Posterior vena cava (tissue), 2 donors: ENCODE data around the gene ANAPC15. TPM values are rescaled to one million over a fixed set of nuclear protein-coding genes. Genes with fewer than 3 reads are reported as not detected.
A peak's percentile ranks its signal among the peaks of the same experiment; 100 is the strongest.
"Not testable (repeated sequence)": the region's sequence is repeated elsewhere in the genome, so short reads cannot be mapped to it uniquely, and the experiment has no call there.

Experiments
- DNase-seq: peaks from one replicate; pipeline ENCODE4 v3.0.0-alpha.2; 2020; ENCODE audit warnings: low spot score
- intact Hi-C, 2 donors: fragments of 100-400 bp; cut with DNase I; formaldehyde crosslinking; loops; one replicate each; pipeline versions ENCODE4 v1.14.1 to v1.14.2; 2022 to 2023
- long read RNA-seq, 2 donors: library from polyadenylated mRNA; unstranded; transcript quantifications; one replicate each; pipeline ENCODE4 v2.0.0, GENCODE V29; 2020 to 2021
- total RNA-seq, 2 donors: library from RNA; stranded (reverse); fragmentation: NEBNext Ultra II Directional; extraction: Animal tissue kit (Norgen Biotek cat#: 25700); gene quantifications; one replicate each; pipeline ENCODE4 v1.2.1, GENCODE V29; 2021
- donor health status: DM: yes; HTN: yes; CAD: no.
- donor health status: DM: yes; HTN: yes; CAD: no.

Gene ANAPC15
- total RNA-seq, result 10 to 100 TPM; 34.6 to 35.8 TPM
- long read RNA-seq, donor 1, transcript ANAPC15-201 (6 exons, 886 nt), result major isoform, 5 of 8 reads
- long read RNA-seq, donor 1, partial matches to known transcripts, result 0 of 8 reads
- long read RNA-seq, donor 1, other reads (novel, unspliced or antisense), result 2 of 8 reads
- long read RNA-seq, donor 2, transcript ANAPC15-201 (6 exons, 886 nt), result major isoform, 7 of 29 reads
- long read RNA-seq, donor 2, partial matches to known transcripts, result 5 of 29 reads
- long read RNA-seq, donor 2, other reads (novel, unspliced or antisense), result 6 of 29 reads

GRCh38 chr11:72112143-72112977, at the start of gene ANAPC15:
Gene ANAPC15 (minus strand): TSS chr11:72112695. CDS start chr11:72111276, 1,419 bp downstream.
- intact Hi-C loops, result no loop called here
- DNase-seq, result peak; percentile 99

DNA sequence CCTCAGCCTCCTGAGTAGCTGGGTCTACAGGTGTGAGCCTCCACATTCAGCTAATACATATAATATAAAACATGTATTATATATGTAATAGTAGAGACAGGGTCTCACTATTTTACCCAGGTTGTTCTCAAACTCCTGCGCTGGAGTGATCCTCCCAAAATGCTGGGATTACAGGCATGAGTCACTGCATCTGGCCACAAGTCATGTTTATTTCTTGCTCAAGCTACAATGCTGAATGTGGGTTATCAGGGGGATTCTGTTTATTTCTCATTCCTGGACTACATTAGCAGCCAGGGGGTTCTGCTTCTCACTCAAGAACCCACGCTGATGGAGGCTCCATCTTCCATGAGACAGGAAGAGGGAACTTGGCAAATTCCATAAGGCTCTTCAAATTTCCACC, 47.8 kb upstream of the ANAPC15 start:
- DNase-seq, result no peak
- intact Hi-C loops, result no loop called here

DNA sequence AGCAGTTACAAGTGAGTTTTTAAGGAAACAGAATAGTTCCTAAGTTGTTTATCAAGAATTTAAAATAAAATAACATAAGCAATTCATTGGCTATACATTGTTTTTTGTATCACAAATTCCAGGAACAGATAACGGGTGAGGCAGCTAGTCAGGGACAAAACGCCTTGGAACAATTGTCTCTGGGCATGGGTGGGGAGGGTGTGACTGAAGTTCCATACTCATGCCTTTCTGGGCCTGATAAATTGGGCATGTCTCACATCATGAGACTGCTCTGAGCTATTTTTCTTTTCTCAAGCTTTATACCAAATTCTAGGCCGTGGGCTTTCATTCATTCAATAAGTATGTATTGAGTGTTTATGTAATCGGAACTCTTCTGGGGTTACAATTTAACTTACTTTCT, 44.6 kb upstream of the ANAPC15 start:
- DNase-seq, result no peak
- intact Hi-C loops, result no loop called here

- intact Hi-C loops, result no loop called here
- no peak for DNase-seq
These were observed 43.3 kb upstream of the ANAPC15 start for GRCh38 chr11:72155751-72156150.

DNA sequence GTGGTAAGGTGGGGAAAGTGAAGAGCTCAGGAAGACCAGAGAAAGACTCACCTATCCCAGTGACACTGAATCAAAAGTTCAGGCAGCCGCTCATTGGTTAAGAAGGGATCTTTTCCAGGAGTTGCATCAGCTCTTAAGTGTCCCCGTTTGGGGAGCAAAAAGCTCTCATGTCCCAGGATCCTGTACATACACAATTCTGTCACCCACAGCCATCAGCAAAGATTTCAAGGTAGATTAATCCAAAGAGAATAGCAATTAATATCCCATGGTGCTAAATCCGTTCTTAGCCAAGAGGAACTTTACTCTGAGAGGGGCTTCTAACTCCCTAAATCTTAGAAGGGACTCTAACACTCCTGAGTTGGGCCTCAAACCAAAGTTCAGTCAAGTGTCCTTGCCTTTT, 42.3 kb upstream of the ANAPC15 start:
- DNase-seq, result no peak
- intact Hi-C loops, result no loop called here

GRCh38 chr11:72153874-72154273, 41.4 kb upstream of the ANAPC15 start:
- DNase-seq, intact Hi-C loops: not testable (repeated sequence)

DNA sequence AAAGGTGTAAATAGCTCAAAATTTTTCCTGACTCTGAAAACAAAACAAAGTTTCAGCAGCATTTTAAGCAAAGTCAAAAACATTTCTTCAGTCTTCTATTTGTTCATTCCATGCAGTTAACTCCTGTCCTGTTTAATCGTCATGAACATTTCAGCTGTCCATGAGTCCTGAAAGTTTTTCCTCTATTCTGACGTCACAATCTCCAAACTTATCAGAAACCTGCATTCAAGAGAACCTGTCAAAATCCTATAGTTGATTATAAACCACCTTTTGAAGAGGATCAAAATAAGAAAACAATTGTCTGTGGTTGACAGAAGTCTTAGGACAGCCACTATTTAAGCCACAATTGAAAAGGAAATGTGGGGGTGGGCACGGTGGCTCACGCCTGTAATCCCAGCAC, 38.4 kb upstream of the ANAPC15 start:
- intact Hi-C loops, result no loop called here
- no peak for DNase-seq

GRCh38 chr11:72146625-72147024, 34.1 kb upstream of the ANAPC15 start:
- no peak for DNase-seq
- intact Hi-C loops, result no loop called here

DNA sequence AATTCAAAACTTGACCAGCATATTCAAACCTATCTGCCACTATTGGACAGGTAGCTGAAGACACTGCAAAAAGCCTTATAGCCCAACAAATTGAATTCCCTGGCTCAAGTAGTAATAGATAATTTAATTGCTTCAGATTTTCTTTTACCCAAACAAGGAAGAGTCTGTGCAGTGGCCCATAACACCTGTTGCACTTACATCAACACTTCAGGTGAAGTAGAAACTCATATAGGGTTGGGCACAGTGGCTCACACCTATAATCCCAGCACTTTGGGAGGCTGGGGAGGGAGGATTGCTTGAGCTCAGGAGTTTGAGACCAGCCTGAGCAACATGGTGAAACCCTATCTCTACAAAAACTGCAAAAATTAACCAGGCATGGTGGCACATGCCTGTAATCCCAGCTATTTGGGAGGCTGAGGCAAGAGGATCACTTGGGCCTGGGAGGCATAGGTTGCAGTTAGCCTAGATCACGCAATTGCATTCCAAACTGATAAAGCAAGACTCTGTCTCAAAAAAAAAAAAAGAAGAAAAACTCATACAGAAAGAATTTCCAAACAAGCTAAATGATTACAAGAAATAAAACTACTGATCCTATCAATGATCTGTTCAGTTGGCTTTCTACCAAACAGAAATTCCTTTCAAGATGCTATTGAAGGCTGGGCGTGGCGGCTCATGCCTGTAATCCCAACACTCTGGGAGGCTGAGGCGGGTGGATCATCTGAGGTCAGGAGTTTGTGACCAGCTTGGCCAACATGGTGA, 32.5 kb upstream of the ANAPC15 start:
- no peak for DNase-seq
- intact Hi-C loops, result no loop called here

DNA sequence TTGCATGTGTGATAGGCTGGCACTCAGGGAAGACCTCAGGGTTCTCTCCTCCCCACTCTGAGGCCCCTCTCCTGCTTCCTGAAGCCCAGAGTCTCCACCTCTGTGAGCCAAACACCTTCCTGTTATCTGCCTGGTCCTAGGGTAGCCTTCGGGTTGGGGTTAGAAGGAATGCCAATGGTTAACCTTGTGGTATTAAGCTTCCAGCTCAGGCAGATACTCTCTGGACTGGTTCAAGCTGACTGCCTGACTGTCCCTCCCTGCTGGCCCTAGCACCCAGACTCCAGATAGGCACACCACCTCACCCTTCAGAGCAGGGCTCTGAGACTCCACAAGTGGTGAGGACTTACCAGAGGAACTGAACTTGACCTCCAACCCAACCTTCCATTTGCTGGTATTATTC, 30.0 kb upstream of the ANAPC15 start:
- DNase-seq, intact Hi-C loops: not testable (repeated sequence)

DNA sequence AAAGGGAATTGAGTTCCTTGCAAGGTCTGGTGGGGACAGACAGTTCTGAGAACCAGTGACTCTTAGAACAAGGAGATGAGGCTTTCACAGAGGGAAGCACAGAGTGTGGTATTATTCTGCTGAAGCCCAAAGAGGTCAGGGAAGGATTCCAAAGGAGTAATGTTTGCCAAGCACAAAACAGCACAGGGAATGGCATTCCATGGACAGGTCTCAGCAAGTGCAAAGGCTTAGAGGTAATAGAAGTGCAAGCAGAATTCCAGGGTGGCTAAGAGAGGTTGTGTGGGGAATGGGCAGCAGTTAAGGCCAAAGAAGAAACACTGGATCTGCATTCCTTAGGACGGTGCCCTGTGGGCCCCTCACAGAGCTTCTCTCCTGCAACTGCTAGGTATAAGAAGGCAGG, 29.6 kb upstream of the ANAPC15 start:
- intact Hi-C loops, DNase-seq: not testable (repeated sequence)

DNA sequence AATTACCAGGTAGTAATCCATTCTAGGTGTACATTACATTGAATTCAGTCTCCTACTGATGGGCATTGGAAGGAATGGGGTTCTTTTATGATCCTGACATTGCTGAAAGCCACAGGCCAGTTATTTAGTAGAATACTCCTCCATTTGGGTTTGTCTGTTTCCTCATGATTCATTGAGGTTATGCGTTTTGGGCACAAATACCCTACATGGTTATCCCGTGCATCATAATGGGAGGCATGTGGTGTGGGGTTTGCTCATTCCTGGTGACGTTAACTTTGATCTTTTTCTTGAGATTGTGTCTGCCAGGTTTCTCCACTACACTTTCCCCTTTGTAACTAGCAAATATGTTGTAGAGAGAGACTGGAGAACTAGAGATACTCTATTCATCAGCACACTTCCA, 28.6 kb upstream of the ANAPC15 start:
- intact Hi-C loops, result no loop called here

GRCh38 chr11:72140661-72141060, 28.2 kb upstream of the ANAPC15 start:
- intact Hi-C loops, result no loop called here
- DNase-seq, result no peak

More for the DNA sequence above, 28.6 kb upstream of the ANAPC15 start:
- no peak for DNase-seq

GRCh38 chr11:72139500-72139899, 27.0 kb upstream of the ANAPC15 start:
- intact Hi-C loops, result no loop called here
- DNase-seq, result no peak

DNA sequence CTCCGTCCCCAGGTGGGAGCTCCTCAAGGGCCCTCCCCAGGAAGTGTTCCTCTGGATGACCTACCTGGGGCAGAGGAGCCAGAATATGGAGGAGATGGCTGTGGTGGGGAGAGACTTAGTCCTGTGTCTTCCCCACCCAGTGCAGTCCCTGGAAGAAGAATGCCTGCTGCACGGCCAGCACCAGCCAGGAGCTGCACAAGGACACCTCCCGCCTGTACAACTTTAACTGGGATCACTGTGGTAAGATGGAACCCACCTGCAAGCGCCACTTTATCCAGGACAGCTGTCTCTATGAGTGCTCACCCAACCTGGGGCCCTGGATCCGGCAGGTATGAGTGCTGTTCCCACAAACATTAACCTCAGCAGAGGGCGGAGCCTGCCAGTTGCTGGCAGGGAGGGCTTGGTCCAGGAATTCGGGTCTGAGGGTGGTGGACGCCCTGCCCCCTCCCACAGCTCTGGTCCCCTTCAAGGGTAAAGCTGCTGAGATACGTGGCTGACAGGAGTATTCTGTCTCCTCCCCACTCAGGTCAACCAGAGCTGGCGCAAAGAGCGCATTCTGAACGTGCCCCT, 26.4 kb upstream of the ANAPC15 start:
- DNase-seq, result no peak
- intact Hi-C loops, result no loop called here

DNA sequence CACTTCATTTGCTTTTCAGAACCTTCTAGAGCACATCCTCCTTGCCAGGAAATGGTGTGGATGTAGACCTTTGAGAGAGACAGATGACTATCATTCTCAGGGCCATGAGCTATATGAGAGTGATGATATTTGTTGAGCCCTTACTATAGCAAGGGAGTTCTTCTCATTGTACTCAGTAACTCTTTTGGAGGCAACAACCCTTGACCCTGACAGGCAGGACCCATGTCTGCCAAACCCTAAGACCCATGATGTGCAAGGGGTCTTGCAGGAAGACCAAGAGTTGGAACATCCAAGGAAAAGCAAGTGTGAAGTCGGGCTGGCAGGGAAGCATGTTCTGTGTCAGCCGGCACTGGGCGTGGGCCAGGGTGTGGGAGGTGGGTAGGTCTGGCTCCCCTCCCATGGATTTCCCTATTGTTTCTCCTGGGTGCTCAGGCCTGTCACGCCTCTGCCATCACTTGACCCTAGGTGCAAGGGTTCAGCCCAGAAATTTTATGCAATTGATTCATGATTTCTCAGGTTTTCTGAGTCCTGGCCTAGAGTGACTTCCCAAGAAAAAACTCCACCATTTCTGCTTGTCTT, 24.3 kb upstream of the ANAPC15 start:
- DNase-seq, result no peak
- intact Hi-C loops, result no loop called here

GRCh38 chr11:72135891-72136683, 23.6 kb upstream of the ANAPC15 start:
- no peak for DNase-seq
- intact Hi-C loops, result no loop called here

- DNase-seq, intact Hi-C loops: not testable (repeated sequence)
These were observed 23.0 kb upstream of the ANAPC15 start, which contains the start of gene FOLR3 for GRCh38 chr11:72135473-72135872. Gene FOLR3 (plus strand): TSS chr11:72135725. CDS start chr11:72135953, 228 bp downstream.
